GM18526 (cell line): Measurements from ENCODE around the gene CFAP57.

ENCODE experiments used
- POLR2A ChIP-seq: IDR thresholded peaks from 3 replicates; pipeline ENCODE4 v1.6.1; 2011; ENCODE audit not compliant: insufficient read length; ENCODE audit errors: extremely low read depth

Gene CFAP57

GRCh38 chr1:43235040-43235439 is 62.9 kb downstream of the CFAP57 start:
- no peak for TF ChIP-seq POLR2A

- no peak for TF ChIP-seq POLR2A
Observed at GRCh38 chr1:43235451-43236121, 63.5 kb downstream of the CFAP57 start.

- TF ChIP-seq POLR2A = no peak
Observed at GRCh38 chr1:43237121-43237520, 65.0 kb downstream of the CFAP57 start.

GRCh38 chr1:43238085-43238484 is 66.0 kb downstream of the CFAP57 start:
- TF ChIP-seq POLR2A = no peak

- no peak for TF ChIP-seq POLR2A
Observed at GRCh38 chr1:43238991-43239469, 66.9 kb downstream of the CFAP57 start.

- no peak for TF ChIP-seq POLR2A
Observed at GRCh38 chr1:43239484-43239883, 67.4 kb downstream of the CFAP57 start.

GRCh38 chr1:43241413-43241836 is 69.3 kb downstream of the CFAP57 start:
- TF ChIP-seq POLR2A = no peak

- no peak for TF ChIP-seq POLR2A
Observed at GRCh38 chr1:43243299-43243698, 71.2 kb downstream of the CFAP57 start.

GRCh38 chr1:43246466-43247213 is 74.5 kb downstream of the CFAP57 start:
- no peak for TF ChIP-seq POLR2A

- no peak for TF ChIP-seq POLR2A
Observed at GRCh38 chr1:43247256-43247921, 75.3 kb downstream of the CFAP57 start.

GRCh38 chr1:43250351-43250761 is 78.2 kb downstream of the CFAP57 start:
- no peak for TF ChIP-seq POLR2A

GRCh38 chr1:43251024-43251423 is 78.9 kb downstream of the CFAP57 start:
- no peak for TF ChIP-seq POLR2A

- TF ChIP-seq POLR2A = no peak
Observed at GRCh38 chr1:43252225-43252624, 80.1 kb downstream of the CFAP57 start.

GRCh38 chr1:43253173-43253572 is 81.0 kb downstream of the CFAP57 start:
- TF ChIP-seq POLR2A = no peak

- no peak for TF ChIP-seq POLR2A
Observed at GRCh38 chr1:43253876-43254275, 81.7 kb downstream of the CFAP57 start.

- TF ChIP-seq POLR2A = no peak
Observed at GRCh38 chr1:43255438-43256210, 83.5 kb downstream of the CFAP57 start.
